GM21390 (cell line): ENCODE results near the gene SETX.
"Not testable (repeated sequence)": the region's sequence is repeated elsewhere in the genome, so short reads cannot be mapped to it uniquely, and the experiment has no call there.

Experiments used
- ATAC-seq: cut with Tn5 transposase; IDR thresholded peaks from one replicate; pipeline ENCODE4 v1.9.1; 2021; ENCODE audit not compliant: unreplicated experiment

SETX gene

DNA sequence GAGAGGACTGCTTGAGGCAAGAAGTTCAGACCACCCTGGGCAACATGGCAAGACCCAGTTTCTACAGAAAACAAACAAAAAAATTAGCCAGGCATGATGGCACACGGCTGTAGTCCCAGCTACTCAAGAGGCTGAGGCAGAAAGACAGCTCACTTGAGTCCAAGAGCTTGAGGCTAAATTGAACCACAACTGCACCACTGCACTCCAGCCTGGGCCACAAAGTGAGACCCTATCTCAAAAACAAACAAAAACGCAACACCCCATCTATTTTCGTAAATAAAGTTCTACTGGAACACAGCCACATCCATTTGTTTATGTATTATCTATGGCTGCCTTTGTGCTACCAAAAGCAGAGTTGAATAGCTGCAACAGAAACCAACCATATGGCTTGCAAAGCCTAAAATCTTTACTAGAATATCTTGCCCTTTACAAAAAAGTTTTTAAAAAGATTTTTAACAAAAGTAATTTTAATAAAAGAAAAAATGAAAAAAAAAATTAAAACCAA, 67.5 kb downstream of the SETX start:
- no peak for ATAC-seq

DNA sequence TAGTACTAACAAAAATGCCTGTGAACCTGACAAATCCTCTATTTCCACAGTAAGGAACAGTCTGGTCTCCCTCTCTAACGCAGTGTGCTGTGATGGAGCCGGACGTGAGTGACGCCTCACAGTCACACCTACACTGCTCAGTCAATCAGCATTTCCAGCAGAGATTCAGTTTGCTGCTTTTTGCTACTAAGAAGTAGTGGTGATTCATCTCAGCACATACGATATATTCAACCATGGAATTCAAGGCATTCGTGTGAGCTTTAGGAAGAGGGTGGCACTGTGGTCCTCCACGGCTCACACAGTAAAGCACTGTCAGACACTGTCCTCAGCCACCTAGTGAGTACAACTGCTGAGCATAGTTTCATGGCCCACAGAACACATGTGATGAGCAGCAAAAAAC, 70.9 kb downstream of the SETX start:
- ATAC-seq: no peak

DNA sequence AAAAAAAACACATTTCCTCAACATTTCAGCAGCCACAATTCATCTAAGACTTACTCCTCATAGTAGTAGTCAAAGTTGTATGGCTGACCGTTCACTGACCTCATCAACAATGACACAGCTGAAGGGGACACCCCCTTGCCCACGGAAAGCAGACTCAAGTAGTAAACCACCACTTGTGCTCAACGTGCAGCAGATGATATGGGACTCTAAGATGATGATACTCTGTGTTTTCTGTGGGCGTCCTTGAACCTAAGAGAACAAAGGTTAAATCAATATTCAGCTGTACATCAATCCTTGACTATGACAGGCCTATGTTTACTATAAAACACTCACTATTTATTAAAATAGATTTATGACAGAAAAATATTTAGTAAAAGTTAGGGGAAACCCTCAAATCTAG, 71.6 kb downstream of the SETX start:
- no peak for ATAC-seq

DNA sequence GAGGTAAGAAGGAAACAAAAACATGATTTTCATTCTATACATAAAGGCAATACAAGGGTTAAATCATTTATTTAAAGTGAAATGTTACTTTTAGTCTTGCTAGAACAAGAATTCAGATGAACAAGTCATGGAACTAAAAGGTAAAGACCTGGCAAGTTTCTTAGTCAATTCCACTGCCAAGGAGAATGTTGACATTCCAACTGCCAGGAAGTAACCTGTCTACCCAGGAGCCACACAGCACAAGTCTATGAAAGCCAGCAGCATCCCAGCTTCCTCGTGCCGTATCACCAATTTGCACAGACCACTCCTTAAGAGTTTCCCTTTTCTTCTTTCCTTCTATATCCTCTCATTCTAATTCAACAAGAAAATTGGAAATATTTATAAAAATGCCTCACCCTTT, 79.9 kb downstream of the SETX start:
- no peak for ATAC-seq

DNA sequence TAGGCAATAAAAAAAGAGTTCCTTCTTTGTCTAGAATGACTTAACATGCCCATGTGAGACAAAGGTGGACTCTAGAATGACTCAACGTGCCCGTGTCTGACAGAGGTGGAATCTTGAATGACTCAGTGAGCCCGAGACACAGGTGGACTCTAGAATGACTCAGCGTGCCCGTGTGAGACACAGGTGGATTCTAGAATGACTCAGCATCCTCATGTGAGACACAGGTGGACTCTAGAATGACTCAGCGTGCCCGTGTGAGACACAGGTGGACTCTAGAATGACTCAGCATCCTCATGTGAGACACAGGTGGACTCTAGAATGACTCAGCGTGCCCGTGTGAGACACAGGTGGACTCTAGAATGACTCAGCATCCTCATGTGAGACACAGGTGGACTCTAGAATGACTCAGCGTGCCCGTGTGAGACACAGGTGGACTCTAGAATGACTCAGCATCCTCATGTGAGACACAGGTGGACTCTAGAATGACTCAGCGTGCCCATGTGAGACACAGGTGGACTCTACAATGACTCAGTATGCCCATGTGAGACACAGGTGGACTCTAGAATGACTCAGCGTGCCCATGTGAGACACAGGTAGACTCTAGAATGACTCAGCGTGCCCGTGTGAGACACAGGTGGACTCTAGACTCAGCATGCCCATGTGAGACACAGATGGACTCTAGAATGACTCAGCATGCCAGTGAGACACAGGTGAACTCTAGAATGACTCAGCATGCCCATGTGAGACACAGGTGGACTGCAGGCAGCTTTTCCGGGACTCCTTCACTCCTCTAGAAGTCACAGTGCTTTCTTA, 84.9 kb downstream of the SETX start:
- ATAC-seq: not testable (repeated sequence)

DNA sequence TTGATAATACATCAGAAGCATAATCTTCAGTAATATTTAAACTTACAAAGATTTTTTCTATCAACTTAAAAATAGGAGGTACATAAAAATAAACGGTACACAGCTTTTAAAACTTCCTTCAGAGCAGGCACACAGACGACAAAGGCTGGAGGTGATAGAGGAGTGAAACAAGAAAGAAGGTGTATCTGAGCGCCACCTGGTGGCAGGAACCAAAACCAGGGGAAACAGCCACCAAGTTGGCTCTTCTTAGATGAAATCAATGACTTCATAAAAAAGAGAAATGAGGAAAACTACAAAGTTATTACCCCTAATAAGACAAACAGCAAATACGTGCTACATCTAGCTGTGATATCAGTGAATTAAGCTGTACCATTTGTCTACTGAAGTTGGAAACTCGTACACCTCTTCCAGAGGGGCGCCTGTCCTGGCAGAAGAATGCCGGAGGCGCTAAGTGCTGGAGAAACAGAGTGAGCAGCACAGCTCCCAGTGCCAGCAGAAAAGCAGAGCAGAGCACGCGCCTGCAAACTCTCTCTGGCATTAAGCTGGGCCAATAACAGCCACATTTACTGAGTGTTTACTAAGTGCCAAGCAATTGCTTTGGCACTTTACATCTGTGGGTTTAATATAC, 85.9 kb downstream of the SETX start:
- ATAC-seq: no peak

DNA sequence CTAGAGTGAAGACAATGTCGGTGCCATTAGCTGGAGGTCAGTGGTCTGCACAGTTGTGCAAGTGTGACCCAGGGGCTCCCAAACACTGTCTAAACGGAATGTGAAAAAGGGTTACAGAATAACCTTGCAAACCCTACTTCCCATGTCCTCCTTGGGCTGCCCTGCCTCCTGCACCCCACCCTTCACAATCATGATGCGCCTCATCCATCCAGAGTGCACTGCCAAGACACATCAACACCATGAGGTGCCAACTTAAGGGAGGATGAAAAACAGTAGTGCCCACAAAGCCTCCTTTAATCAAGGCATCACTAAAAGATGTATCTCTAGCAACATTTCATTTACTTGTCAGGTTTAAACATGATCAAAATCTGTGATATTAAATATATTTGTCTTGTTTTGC, 87.1 kb downstream of the SETX start:
- no peak for ATAC-seq

DNA sequence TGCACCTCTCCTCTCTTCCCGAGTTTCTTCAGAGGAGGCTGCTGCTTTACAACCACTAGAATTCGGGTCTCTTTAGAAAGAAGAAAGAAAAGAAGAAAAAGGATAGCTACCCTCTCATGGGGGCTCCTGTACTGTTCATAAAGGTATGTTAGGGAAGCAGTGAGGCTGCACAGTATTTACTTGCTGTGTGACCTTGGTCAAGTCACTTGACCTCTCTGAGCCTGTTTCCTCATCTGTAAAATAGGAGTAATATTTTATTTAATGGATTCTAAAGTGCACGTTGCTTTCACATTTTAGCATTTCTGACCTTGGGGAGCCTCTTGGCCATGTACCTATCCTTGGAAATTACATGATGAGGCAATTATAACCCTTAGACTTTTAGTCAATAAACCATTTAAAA, 88.8 kb downstream of the SETX start:
- ATAC-seq: no peak

DNA sequence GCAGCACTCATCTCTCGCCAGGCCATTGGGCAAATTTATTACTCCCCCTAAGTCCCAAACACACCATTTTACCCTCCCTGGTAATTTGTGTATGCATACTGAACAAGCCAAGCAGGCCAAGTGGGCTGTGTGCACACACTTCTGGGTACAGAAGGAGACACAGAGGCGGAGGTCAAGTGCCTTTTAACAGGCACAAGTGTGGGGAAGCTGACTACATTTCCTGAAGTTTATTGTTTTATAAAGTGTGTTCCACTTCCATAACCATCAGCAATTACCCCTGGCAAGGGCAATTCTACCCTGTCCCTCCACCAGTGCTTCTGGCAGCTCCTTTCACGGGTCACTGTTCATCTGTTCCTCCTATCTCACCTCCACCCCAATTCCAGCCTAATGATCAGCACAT, 93.9 kb downstream of the SETX start:
- ATAC-seq: no peak

DNA sequence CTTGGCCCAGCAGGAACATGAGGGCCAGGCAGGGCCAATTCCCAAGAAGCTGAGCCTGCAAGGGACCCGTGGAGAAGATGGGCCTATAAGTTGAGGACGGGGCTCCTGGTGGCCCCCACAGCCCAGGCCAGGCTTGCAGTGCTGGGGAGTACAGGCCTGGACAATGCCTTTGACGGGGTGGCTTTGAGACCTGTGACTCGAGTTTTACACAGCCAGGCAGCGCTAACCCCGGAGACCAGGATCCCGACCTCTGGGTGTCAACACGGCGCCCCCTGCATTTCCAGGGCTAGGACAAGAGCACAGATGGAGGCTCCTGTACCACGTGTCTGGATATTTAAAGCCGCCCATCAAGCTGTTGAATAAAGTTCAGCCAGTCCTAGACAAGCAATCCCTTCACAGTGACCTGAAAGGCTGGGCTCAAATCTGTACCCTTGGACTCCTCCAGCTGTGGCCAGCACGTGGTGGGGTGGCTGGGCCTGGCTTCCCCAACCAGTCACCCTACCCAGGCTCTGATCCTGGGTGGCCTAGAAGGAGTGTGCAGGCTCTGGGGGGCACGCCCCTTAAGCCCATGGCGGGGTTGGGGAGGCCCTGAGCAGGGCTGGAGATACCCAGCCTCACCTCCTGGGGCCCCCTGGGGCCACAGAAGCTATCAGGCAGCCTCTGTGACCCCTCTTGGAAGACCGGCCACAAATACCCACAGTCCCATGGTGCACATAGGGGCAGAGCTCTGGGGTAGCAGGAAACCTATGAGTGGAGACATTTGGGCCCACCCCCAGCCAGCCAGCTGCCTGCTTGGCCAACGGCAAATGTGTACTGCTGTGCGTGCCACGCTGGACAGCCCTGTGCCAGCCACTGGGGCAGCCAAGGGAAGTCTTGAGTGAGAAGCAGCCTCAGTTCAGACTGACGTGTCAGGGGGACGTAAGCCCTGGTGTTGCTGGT, 104.2 kb downstream of the SETX start:
- no peak for ATAC-seq

DNA sequence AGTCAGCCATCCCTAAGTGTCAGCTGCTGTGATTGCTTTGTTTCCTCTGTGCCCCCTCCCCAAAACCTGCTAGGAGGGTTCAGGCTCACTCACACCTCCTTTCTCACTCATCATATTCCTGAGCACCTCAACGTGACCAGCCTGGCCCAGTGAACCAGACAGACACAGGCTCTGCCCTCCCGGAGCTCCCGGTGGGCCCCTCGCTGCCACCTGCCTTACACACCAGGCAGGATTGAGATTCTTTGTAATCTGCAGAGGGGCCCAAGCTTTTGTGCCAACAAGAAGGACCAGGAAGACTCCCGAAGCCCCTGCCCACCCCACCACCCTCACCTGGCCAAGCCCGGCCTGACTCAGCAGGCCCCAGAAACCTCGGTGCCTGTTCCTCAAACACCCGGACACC, 105.1 kb downstream of the SETX start:
- ATAC-seq: no peak

DNA sequence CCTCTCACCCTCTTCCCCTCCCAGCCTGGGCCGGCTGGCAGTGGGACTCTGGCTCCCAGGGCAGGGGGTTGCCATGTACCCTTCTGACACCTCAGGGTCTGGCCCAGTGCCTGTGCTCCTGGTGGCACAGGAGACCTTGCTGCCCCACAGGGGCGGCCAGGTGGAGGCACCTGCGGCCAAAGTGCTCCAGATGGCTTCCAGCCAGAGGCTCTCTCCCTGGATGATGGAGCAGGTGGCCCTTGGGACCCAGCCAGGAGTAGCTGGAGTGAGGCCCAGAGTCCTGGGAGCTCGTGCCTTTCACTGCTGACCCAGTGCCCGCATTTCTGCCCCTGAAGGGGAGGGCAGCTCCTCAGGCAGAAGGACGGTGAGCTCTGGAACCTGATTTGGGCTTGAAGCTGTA, 105.7 kb downstream of the SETX start:
- no peak for ATAC-seq

DNA sequence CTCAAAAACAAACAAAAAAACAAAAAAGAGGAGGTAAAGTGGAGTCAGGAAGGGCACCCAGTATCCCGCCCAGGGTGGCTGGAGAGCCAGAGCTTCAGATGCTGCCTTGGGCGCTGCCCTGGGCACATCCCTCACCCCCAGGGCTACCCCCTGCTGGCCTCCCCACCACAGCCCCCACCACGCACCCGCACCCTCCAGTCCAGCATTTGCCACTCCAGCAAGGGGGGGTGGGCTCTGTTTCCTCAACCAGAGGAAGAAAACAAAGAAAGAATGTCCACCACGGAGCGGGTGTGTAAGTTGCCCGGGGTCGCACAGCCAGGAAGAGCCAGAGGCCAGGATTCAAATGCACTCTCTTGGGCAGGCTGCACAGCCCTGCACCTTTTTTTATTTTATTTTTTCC, 106.8 kb downstream of the SETX start:
- no peak for ATAC-seq

DNA sequence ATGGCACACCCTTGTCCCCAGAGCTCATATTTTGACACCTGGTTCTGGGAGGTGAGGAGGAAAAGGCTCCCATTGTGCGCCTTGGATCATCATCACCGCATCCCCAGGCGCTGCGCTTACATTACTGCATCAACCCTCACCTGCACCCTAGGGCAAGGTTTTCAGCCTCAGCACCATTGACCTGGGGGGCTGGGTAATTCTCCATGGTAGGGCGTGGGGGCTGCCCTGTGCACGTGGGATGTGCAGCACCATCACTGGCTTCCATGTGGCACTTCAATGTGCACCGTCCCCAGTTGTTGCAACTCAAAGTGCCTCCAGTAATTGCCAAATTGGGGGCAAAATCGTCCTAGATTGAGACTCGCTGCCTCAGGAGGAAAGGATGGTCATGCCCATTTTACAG, 109.3 kb downstream of the SETX start:
- no peak for ATAC-seq

DNA sequence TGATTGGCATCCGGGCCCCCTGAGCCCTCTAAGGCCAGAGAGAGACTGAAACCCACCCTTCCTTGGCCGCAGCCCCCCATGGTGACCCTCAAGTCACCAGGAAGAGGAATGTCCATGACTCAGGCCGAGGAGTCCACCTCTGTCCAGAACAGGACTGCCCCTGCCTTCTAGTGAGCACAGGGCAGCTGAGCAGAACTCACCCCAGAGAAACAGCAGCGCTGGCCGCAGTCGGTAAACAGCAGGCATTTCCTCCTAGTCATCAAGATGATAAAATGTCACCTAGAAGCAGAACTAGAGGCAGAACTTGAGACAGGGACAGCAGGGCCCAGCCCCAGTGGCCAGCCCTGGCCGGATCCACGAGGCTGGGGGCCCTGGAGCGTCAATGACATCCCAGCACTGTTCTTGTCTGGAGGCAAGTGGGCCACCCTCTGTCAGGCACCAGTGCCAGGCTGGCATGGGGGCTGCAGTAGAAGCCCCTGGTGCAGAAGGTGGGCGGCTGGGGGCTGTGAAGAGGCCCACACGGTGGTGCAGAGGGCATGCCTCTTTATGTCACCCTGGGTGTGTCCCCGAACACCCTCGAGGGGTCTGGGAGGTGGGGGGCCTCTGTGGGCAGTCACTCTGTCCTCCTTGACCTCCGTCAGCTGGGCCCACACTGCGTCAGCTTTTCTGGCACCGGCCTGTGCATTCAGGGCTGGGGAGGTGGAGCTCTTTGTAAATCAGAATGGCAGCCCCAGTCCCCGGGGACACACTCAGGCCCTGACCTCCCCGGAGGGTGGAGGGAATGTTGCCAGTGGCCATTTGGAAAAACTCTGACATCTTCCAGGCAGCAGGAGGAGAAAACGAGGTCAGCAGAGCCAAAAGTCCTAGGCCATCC, 110.0 kb downstream of the SETX start:
- no peak for ATAC-seq

DNA sequence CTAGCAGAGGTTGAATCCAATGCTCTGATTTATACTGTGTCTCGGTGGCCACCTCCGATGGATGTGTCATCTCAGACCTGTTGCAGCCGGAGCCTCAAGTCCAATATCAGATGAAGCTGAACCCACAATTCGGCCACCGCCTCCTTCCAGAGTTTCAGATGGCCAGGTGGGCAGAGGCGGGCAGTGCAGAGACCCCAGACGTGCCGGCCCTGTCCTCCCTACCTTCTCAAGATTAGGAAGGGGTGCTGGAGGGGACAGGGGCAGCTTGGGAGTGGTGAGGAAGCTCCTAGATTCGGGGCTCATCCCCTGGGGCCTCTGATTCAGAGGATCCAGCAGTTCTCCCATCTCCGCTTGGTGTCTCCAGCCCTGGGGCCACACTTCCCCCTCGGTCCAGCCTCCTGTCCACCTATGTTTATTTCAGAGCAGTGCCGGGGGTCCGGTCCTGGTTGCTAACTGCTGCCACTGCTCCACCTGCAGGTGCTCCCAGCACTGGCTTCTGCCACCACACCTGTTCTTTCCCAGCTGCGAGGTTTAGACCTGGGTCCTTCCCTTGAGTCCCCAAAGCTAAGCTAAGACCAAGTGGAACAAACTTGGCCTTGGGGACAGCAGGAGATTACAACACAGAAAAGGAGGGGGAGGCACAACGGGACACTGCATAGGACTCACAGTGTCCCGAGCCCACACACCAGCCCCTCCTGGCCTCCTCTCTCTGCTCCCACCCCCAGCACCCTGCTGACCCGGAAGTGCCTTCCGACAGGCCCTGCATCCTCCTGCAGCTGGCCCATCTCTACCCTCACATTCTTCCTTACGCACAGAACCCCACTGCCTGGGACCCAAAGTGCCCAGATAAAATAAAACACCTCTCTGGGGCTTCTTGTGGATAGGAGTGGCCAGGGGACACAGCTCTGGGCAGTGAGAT, 111.4 kb downstream of the SETX start:
- ATAC-seq: no peak

DNA sequence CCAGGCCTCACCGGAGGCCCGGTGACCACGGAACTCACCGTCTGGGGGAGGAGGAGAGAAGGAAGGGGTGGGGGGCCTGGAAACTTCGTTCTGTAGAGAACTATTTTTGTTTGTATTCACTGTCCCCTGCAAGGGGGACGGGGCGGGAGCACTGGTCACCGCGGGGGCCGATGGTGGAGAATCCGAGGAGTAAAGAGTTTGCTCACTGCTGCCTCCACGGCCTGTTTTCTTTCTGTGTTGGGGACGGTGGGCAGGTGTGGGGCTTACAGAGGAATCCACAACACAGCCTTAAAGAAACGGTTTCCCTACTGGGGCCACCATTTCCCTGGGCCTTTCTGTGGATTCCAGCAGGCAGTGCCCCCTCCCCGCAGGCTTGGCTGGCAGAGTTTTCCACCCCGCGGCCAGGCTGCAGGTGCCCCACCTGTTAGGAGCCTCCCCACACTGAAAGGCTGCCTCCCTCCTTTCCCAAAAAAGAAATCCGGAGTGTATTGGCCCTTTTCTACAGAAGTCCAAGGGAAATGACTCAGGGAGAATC, 112.1 kb downstream of the SETX start:
- no peak for ATAC-seq

DNA sequence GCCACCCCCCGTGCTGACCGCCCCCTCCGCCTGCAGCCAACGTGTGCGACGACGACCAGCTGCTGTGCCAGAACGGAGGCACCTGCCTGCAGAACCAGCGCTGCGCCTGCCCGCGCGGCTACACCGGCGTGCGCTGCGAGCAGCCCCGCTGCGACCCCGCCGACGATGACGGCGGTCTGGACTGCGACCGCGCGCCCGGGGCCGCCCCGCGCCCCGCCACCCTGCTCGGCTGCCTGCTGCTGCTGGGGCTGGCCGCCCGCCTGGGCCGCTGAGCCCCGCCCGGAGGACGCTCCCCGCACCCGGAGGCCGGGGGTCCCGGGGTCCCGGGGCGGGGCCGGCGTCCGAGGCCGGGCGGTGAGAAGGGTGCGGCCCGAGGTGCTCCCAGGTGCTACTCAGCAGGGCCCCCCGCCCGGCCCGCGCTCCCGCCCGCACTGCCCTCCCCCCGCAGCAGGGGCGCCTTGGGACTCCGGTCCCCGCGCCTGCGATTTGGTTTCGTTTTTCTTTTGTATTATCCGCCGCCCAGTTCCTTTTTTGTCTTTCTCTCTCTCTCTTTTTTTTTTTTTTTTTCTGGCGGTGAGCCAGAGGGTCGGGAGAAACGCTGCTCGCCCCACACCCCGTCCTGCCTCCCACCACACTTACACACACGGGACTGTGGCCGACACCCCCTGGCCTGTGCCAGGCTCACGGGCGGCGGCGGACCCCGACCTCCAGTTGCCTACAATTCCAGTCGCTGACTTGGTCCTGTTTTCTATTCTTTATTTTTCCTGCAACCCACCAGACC, 112.8 kb downstream of the SETX start:
- no peak for ATAC-seq

DNA sequence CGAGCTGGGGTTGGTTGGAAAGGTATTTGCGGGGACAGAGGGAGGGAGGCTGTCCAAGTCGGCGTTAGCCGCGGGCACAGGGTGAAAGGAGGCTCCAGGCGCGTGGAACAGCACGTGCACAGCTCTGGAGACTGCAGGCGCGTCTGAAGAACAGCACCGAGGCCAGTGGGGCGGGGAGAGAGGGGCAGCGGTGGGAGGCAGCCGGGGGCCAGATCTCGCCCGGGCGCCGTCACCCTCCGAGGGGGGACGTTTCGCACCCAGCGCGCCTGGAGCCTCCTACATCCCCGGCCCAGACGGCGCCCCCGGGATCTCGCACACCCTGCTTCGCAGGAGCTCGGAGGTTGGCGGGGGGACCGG, 113.3 kb downstream of the SETX start:
- no peak for ATAC-seq
